ENCODE measurements around the gene BPIFB3. TPM values are rescaled to one million over a fixed set of nuclear protein-coding genes. Genes with fewer than 3 reads are reported as not detected.
"Not testable (repeated sequence)": the region's sequence is repeated elsewhere in the genome, so short reads cannot be mapped to it uniquely, and the experiment has no call there.

Gene BPIFB3
- total RNA-seq, 1 experiment from 2014 or later, result not detected

DNA sequence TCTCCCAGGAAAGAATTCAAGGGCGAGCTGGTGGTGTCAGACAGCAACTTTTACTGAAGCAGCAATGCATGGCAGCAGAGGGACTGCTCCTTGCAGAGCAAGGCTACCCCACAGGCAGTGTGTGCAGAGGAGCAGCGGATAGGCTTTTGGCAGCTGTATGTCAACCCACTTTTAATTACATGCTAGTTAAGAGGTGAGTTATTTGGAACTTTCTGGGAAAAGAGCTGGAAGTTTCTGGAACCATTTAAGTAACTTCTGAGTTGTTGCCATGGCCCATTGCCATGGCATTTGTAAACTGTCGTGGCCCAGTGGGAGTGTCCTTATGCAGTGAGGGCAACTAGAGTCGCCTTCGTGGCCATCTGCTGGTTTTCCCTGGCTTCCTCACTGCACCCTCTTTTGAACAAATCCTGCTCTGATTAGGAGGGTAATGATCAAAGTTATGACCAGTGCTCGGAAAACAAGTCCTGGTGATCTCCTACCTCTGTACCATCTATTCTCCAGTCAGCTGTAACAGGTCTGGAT is 59.7 kb downstream of the BPIFB3 start:
- H3K4me1 Mint-ChIP-seq (ENCODE audit: low read depth, unreplicated experiment), result no peaks in the 10 kb centered on the region
- Histone ChIP-seq H3K27me3 (replicated peaks; ENCODE audit: control insufficient read depth, insufficient read depth, low read length) (no peaks in the 10 kb centered on the region), H3K9me3 (peaks cover 17% of the 10 kb centered on the region; the same call in 1 of the 2 replicates), H3K36me3 (ENCODE audit: control insufficient read depth, insufficient read depth, low read length) (no peaks in the 10 kb centered on the region), H3K4me1 (no peaks in the 10 kb centered on the region), H3K4me3 (ENCODE audit: low read depth, low read length) (no peak overlapping the region)
- H3K9me3 Mint-ChIP-seq (ENCODE audit: unreplicated experiment), result peaks cover 9% of the 10 kb centered on the region
- H3K36me3 Mint-ChIP-seq (ENCODE audit: insufficient read depth, unreplicated experiment), result no peaks in the 10 kb centered on the region
- H3K4me3 Mint-ChIP-seq (ENCODE audit: unreplicated experiment), result no peak overlapping the region
- no peaks in the 10 kb centered on the region for H3K27me3 Mint-ChIP-seq (ENCODE audit: insufficient read depth, unreplicated experiment)
- no peak overlapping the region for H3K27ac Mint-ChIP-seq (ENCODE audit: unreplicated experiment)
- TF ChIP-seq, protein P1, sequence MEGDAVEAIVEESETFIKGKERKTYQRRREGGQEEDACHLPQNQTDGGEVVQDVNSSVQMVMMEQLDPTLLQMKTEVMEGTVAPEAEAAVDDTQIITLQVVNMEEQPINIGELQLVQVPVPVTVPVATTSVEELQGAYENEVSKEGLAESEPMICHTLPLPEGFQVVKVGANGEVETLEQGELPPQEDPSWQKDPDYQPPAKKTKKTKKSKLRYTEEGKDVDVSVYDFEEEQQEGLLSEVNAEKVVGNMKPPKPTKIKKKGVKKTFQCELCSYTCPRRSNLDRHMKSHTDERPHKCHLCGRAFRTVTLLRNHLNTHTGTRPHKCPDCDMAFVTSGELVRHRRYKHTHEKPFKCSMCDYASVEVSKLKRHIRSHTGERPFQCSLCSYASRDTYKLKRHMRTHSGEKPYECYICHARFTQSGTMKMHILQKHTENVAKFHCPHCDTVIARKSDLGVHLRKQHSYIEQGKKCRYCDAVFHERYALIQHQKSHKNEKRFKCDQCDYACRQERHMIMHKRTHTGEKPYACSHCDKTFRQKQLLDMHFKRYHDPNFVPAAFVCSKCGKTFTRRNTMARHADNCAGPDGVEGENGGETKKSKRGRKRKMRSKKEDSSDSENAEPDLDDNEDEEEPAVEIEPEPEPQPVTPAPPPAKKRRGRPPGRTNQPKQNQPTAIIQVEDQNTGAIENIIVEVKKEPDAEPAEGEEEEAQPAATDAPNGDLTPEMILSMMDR (IDR thresholded peaks at IDR 0.05; ENCODE audit: insufficient read depth in 1 of 2, low read depth in 1 of 2, low read length in 1 of 2, severe bottlenecking in 1 of 2, unreplicated experiment in 1 of 2), result no peak
- ChIA-PET POLR2A (no interaction called here), CTCF (no interaction called here)
- no peak for DNase-seq
- BruUV-seq (replicated peaks), result no TSS peak
- intact Hi-C loops (cut with micrococcal nuclease; ENCODE audit: unreplicated experiment), result loop anchor here (2.0 kb wide), 1 partner anchor 13 kb away; no protein-coding TSS in a partner anchor

DNA sequence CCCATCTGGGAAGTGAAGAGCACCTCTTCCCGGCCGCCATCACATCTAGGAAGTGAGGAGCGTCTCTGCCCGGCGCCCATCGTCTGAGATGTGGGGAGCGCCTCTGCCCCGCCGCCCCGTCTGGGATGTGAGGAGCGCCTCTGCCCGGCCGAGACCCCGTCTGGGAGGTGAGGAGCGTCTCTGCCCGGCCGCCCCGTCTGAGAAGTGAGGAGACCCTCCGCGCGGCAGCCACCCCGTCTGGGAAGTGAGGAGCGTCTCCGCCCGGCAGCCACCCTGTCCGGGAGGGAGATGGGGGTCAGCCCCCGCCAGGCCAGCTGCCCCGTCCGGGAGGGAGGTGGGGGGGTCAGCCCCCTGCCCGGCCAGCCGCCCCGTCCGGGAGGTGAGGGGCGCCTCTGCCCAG is 61.8 kb downstream of the BPIFB3 start:
- POLR2A ChIA-PET; H3K4me1 Mint-ChIP-seq (ENCODE audit: low read depth, unreplicated experiment); CTCF ChIA-PET; DNase-seq; H3K4me3 Mint-ChIP-seq (ENCODE audit: unreplicated experiment); BruUV-seq (replicated peaks); H3K4me1 ChIP-seq; H3K36me3 ChIP-seq (ENCODE audit: control insufficient read depth, insufficient read depth, low read length); H3K27me3 ChIP-seq (replicated peaks; ENCODE audit: control insufficient read depth, insufficient read depth, low read length); H3K4me3 ChIP-seq (ENCODE audit: low read depth, low read length); H3K27ac Mint-ChIP-seq (ENCODE audit: unreplicated experiment); H3K36me3 Mint-ChIP-seq (ENCODE audit: insufficient read depth, unreplicated experiment); intact Hi-C loops (cut with micrococcal nuclease; ENCODE audit: unreplicated experiment); H3K9me3 Mint-ChIP-seq (ENCODE audit: unreplicated experiment); H3K27me3 Mint-ChIP-seq (ENCODE audit: insufficient read depth, unreplicated experiment): not testable (repeated sequence)
- H3K9me3 ChIP-seq, result peaks cover 17% of the 10 kb centered on the region; the same call in 1 of the 2 replicates

DNA sequence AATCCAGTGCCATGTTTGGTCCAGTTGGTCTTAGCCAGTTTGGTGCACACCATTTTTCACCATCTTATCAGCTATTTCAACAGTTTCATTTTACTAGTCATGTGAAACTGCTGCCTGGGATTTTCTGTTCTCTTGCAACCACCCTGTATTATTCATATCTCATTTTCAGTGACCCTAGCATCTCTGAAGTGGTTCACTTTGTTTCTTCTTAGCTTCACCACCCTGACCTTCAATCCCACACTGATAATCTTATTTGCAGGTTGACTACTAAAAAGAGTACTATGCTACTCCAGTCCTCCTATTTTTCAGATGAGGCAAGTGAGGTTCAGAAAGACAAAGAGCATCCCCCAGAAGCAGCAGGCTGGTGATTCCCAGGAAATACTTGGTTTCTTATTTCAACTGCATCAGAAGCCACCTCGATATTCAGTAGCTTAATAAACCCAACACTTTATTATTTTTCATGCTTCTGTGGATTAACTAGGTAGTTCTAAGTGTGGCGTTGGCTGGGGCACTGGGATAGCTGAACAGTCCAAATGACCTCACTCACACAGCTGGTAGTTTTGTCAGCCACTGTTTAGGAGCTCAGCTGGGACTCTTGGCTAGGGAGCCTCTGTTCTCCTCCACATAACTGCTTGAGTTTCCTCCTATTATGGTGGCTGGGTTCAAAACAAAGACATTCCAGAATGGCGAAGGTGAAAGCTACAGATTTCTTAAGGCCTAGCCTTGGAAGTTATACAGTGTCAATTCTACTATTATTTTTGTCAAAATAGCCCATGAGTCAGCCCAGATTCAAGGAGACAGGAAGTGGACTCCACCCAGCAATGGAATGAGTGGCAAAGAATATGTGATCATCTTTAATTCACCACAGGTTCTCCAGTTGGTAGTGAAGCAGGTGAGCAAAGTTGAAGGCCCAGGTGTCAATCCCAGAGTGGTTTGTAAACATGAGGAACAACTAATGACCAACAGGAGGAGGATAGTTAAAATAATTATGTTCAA is 66.3 kb downstream of the BPIFB3 start:
- no peaks in the 10 kb centered on the region for H3K27me3 Mint-ChIP-seq (ENCODE audit: insufficient read depth, unreplicated experiment)
- Histone ChIP-seq H3K27me3 (replicated peaks; ENCODE audit: control insufficient read depth, insufficient read depth, low read length) (no peaks in the 10 kb centered on the region), H3K36me3 (ENCODE audit: control insufficient read depth, insufficient read depth, low read length) (no peaks in the 10 kb centered on the region), H3K9me3 (peaks cover 4% of the 10 kb centered on the region; the same call in 1 of the 2 replicates), H3K4me3 (ENCODE audit: low read depth, low read length) (no peak overlapping the region), H3K4me1 (no peaks in the 10 kb centered on the region)
- TF ChIP-seq, protein P1 (IDR thresholded peaks at IDR 0.05; ENCODE audit: insufficient read depth in 1 of 2, low read depth in 1 of 2, low read length in 1 of 2, severe bottlenecking in 1 of 2, unreplicated experiment in 1 of 2), result no peak
- DNase-seq, result no peak
- intact Hi-C loops (cut with micrococcal nuclease; ENCODE audit: unreplicated experiment), result no loop called here
- H3K9me3 Mint-ChIP-seq (ENCODE audit: unreplicated experiment), result peaks cover 25% of the 10 kb centered on the region
- BruUV-seq (replicated peaks), result no TSS peak
- H3K27ac Mint-ChIP-seq (ENCODE audit: unreplicated experiment), result no peak overlapping the region
- POLR2A ChIA-PET, result no interaction called here
- no peaks in the 10 kb centered on the region for H3K4me1 Mint-ChIP-seq (ENCODE audit: low read depth, unreplicated experiment)
- H3K4me3 Mint-ChIP-seq (ENCODE audit: unreplicated experiment), result no peak overlapping the region
- H3K36me3 Mint-ChIP-seq (ENCODE audit: insufficient read depth, unreplicated experiment), result no peaks in the 10 kb centered on the region
- CTCF ChIA-PET, result no interaction called here

Data from Caco-2 (cell line).